Vagina (tissue), 2 donors: ENCODE data around the gene TMEM164.

Experiments used
- POLR2A ChIP-seq, 2 donors: fragments of 450-650 bp; IDR thresholded peaks; one replicate each; pipeline ENCODE4 v1.6.1; 2017; ENCODE audit warnings: antibody characterized with exemption in 2 of 2, mild to moderate bottlenecking in 2 of 2, moderate library complexity in 2 of 2
- POLR2AphosphoS5 ChIP-seq, 2 donors: sonication (generic); formaldehyde crosslinking; IDR thresholded peaks; one replicate each; pipeline ENCODE4 v1.9.0; 2017; ENCODE audit warnings: antibody characterized with exemption in 2 of 2, mild to moderate bottlenecking in 2 of 2, low read depth in 1 of 2; ENCODE audit not compliant: insufficient read depth in 1 of 2
- TF ChIP-seq, protein P1 (sequence below), 3 experiments: fragments of 450-650 bp in 2 of 3; fragments of 200-600 bp in 1 of 3; sonication (generic) in 1 of 3; IDR thresholded peaks; one replicate each; pipeline ENCODE4 v1.5.1; 2017 to 2019; ENCODE audit warnings: antibody characterized with exemption in 3 of 3, mild to moderate bottlenecking in 2 of 3, moderate library complexity in 2 of 3

DNA sequence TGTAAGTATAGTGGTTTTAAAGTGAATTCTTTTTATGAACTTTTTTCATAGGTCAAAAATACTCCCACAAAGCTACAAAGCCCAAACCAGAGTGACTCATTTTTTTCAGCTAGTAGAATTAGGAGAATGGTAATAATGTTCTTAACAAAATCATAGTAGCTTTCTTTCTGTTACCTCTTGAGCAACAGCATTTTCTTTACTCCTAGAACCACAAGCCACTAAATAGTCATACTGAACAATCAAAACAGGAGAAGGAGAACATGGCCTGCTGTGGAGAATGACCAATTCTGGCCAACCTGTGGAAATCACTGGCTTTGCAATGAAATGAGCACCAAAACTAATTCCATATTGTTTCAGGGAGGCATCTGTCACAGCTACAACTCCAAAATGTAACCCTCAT is 202.1 kb downstream of the TMEM164 start:
- TF ChIP-seq, protein P1, sequence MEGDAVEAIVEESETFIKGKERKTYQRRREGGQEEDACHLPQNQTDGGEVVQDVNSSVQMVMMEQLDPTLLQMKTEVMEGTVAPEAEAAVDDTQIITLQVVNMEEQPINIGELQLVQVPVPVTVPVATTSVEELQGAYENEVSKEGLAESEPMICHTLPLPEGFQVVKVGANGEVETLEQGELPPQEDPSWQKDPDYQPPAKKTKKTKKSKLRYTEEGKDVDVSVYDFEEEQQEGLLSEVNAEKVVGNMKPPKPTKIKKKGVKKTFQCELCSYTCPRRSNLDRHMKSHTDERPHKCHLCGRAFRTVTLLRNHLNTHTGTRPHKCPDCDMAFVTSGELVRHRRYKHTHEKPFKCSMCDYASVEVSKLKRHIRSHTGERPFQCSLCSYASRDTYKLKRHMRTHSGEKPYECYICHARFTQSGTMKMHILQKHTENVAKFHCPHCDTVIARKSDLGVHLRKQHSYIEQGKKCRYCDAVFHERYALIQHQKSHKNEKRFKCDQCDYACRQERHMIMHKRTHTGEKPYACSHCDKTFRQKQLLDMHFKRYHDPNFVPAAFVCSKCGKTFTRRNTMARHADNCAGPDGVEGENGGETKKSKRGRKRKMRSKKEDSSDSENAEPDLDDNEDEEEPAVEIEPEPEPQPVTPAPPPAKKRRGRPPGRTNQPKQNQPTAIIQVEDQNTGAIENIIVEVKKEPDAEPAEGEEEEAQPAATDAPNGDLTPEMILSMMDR (IDR thresholded peaks at IDR 0.05): no peak
- no peak for TF ChIP-seq POLR2A (IDR thresholded peaks at IDR 0.05)
- TF ChIP-seq POLR2AphosphoS5 (IDR thresholded peaks at IDR 0.05; ENCODE audit: insufficient read depth in 1 of 2, low read depth in 1 of 2): no peak
